NCI-H2107 (cell line): ENCODE data around the gene FAXC.
"Not testable (repeated sequence)": the region's sequence is repeated elsewhere in the genome, so short reads cannot be mapped to it uniquely, and the experiment has no call there.

Experiments
- DNase-seq: peaks from one replicate; lab custom pipeline; 2025; lab: John Stamatoyannopoulos, UW

The FAXC gene

GRCh38 chr6:99341862-99342455 is 7.5 kb downstream of the FAXC start:
- DNase-seq, result no peak

- DNase-seq, result no peak
Measured at GRCh38 chr6:99338188-99338587, 11.3 kb downstream of the FAXC start.

- DNase-seq, result not testable (repeated sequence)
Measured at GRCh38 chr6:99335298-99335697, 14.2 kb downstream of the FAXC start.

GRCh38 chr6:99334526-99335127 is 14.8 kb downstream of the FAXC start:
- peak; percentile 19 for DNase-seq

- no peak for DNase-seq
Measured at GRCh38 chr6:99333068-99333467, 16.4 kb downstream of the FAXC start.

- no peak for DNase-seq
Measured at GRCh38 chr6:99331531-99331930, 17.9 kb downstream of the FAXC start.

- DNase-seq, result peak; percentile 36
Measured at GRCh38 chr6:99330159-99330558, 19.3 kb downstream of the FAXC start.

- no peak for DNase-seq
Measured at GRCh38 chr6:99324996-99325395, 24.5 kb downstream of the FAXC start.

- DNase-seq, result no peak
Measured at GRCh38 chr6:99318566-99318965, 30.9 kb downstream of the FAXC start.

- no peak for DNase-seq
Measured at GRCh38 chr6:99312354-99312753, 37.1 kb downstream of the FAXC start.

- no peak for DNase-seq
Measured at GRCh38 chr6:99310553-99310952, 38.9 kb downstream of the FAXC start.

GRCh38 chr6:99309557-99309956 is 39.9 kb downstream of the FAXC start:
- DNase-seq, result no peak

GRCh38 chr6:99308788-99309187 is 40.7 kb downstream of the FAXC start:
- DNase-seq, result no peak

- no peak for DNase-seq
Measured at GRCh38 chr6:99307295-99307907, 42.1 kb downstream of the FAXC start.

GRCh38 chr6:99306341-99306740 is 43.1 kb downstream of the FAXC start:
- no peak for DNase-seq

GRCh38 chr6:99305021-99305554 is 44.4 kb downstream of the FAXC start:
- DNase-seq, result no peak

- no peak for DNase-seq
Measured at GRCh38 chr6:99297415-99297814, 52.1 kb downstream of the FAXC start.

GRCh38 chr6:99297006-99297405 is 52.5 kb downstream of the FAXC start:
- DNase-seq, result no peak

- DNase-seq, result no peak
Measured at GRCh38 chr6:99296261-99296660, 53.2 kb downstream of the FAXC start.

- DNase-seq, result no peak
Measured at GRCh38 chr6:99295276-99295675, 54.2 kb downstream of the FAXC start.

GRCh38 chr6:99294786-99295185 is 54.7 kb downstream of the FAXC start:
- no peak for DNase-seq

GRCh38 chr6:99289701-99290100 is 59.8 kb downstream of the FAXC start:
- no peak for DNase-seq

- DNase-seq, result no peak
Measured at GRCh38 chr6:99288668-99289067, 60.8 kb downstream of the FAXC start.
